ENCODE data around the gene ELFN2.

The ELFN2 gene

GRCh38 chr22:37427711-37428635 lies 694 bp upstream of the ELFN2 start:
- no peak for DNase-seq (ENCODE audit: low spot score)

DNA sequence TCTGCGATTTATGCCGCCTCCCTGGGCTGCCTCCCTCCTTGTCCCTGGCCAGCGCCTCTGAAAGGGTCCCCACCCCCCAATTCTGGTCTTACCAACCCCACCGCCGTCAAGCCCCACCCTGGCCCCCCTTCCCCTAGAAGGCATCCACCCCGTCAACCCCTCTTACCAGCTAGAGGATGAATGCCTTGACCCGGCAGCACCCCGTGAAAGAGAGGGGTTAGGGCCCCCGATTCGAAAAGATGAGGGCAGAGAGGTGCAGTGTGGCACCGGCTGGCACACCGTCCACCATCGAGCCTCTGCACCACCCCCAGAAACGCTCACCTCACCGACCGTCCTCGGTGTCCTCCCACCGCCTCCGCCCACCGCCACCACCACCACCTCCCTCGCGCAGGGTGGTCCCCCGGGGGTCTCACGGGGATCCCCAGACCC lies 559 bp downstream of the ELFN2 start:
- no peak for DNase-seq (ENCODE audit: low spot score)

DNA sequence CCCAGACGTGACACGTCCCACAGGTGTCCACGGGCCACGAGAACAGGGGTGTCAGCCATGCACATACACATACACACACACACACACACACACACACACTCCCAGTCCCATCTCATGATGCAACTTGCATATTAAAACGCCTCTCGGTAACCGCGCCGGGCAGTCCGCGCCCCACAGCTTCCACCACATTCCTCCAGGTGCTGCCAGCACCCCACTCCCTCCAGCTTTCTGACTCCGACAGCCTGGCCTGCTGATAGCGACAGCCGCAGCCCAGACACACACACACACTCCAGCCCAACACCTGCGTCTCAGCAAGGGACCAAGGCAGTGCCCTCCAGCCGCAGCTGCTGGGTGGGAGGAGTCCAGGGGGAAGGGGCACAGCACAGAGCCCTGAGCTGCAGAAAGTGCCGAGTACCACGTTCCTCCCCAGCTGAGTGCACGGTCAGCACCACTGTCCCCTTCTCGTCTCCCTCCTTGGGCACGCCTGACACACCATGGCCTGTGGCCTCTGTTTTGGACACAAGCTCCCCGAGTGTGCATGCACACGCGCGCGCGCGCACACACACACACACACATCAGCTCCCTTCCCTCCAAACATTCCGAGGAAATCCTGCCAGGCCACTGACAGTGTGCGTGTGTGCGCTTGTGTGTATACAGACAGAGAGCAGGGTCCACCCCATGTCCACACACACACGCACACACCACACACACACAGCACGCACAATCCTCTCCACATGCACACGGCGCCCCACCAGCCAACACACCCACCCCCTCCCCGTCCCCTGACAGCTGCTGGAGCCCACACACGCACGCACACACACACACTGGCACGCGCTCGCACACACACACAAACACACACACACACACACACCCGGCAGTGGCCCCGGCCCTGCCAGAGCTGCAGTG lies 1.2 kb downstream of the ELFN2 start:
- DNase-seq (ENCODE audit: low spot score) = no peak

DNA sequence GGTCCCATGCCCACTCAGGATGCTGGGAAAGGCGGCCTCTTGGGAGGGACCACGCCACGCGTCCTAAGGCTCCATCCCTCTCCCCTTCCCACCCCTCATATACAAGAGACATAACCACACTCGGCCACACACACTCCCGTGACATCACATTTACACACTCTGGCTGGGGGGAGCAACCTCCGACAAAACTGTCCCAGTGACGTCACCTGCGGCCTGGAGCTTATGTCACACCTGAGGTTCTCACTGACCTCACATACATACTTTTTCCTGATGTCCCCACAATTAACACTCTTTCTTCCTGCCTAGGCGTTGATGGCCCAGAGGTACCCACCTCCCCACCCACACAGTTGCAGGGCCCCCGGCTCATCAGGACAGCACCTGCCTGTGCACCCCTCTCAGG lies 1.9 kb downstream of the ELFN2 start:
- DNase-seq (ENCODE audit: low spot score) = no peak

- DNase-seq (ENCODE audit: low spot score) = no peak
Measured at GRCh38 chr22:37423283-37423682, 4.0 kb downstream of the ELFN2 start.

DNA sequence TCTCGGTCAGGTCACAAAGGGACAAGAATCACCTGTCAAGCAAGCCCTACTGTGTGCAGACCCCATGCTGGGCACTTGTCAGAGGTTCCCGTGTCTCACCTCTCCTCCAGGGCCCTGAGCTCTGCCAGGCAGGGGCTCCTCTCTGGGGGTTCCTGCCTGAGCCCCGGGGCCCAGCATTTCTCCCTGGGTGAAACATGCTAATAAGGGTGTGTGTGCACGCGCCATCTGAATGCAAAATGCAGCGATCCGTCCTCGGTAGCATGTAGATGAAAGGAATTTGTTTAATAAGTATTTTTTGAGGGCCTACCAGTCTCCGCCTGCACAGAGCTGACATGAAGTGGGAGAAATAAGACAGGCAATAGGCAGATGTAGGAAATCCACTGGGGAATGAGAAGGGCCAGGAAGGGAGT lies 5.8 kb downstream of the ELFN2 start:
- no peak for DNase-seq (ENCODE audit: low spot score)

- DNase-seq (ENCODE audit: low spot score) = no peak
Measured at GRCh38 chr22:37420686-37421467, 6.4 kb downstream of the ELFN2 start.

DNA sequence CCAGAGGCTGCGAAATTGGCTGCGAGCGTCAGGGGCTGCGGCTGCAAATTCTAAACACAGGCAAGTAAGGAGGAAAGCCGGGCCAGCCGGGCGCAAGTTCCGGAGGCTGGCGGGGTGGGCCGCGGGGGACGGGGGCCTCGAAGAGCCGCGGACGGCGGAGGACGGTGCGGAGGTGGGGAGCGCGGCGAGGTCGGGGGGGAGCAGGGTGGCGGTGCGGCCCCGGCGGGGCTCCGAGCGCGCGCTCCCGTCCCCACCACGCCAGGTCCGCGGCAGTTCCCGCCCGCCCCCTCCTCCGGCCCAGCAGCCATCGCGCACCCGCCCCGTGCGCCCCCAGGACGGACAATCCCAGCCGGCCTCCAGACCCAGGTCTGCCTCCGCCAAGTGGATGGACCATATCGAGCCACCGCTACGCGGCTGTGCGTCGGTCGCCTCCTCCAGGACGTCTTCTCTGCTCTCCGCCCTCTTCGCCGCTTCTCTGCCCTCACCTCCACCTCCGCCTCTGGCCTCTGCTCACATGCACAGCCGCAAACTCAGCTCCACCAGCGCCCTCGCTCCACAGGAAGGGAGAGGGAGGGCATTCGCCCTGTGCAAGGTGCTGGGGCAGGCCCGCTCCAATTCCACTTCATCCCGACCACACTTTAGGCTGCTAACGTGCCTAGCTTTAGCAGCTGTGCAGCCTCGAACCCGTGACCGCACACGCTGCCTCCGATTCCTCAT lies 7.2 kb downstream of the ELFN2 start:
- peak; percentile 20 for DNase-seq (ENCODE audit: low spot score)

DNA sequence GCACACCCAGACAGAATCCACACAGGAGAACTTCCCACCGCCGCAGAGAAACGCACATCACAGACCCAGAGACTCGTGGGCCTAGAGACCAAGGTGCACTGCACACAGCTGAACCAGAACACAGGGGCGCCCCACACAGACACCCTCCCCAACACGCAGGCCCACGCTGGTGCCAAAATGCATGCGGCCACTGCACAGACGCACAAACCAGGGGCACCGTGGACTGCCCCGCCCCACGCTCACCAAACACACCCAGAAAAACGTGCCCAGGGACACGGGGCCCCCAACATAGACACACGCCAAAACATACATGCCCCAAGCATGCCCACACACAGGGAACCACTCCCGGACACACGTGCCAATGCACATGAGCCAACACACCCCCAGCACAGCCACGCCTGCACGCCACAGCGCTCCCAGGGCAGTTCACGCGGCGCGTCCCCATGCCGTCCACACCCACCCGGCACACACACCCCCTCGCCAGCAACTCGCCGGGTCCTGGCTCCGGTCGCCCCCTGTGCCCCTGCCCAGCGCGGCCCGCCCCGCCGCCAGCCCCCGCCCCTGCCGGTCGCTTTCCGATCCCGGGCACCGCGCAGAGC lies 7.8 kb downstream of the ELFN2 start:
- DNase-seq (ENCODE audit: low spot score) = no peak

- DNase-seq (ENCODE audit: low spot score) = no peak
Measured at GRCh38 chr22:37418627-37419369, 8.5 kb downstream of the ELFN2 start.

DNA sequence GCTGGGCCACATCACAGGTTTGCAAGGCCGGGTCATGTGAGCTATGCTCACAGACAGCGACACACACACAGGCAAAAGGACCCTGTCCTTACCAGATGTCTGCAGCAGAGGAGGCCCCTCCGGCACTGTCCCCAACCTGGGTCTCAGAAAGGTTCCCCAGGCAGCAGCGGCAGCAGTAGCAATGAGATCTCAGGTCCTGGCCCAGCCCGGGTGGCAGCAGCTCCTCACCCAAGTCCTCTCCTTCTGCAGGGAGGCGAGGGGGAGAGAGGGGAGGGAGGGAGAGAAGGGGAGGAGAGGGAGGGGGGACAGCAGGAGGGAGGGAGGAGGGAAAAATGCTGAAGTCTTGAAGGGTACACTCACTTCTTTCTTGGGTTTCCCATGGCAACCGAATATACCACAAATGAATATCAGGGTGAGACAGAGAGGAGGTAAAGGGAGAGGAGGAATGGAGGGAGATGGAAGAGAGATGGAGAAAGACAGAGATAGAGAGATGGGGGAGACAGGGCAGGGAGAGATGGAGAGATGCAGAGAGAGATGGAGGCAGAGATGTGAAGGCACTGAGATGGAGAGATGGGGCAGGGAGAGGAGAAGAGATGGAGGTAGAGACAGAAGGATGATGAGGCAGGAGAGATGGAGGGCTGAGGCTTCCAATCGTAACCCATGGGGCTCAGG lies 9.5 kb downstream of the ELFN2 start:
- DNase-seq (ENCODE audit: low spot score) = no peak

GRCh38 chr22:37417264-37417663 lies 10.0 kb downstream of the ELFN2 start:
- DNase-seq (ENCODE audit: low spot score) = no peak

DNA sequence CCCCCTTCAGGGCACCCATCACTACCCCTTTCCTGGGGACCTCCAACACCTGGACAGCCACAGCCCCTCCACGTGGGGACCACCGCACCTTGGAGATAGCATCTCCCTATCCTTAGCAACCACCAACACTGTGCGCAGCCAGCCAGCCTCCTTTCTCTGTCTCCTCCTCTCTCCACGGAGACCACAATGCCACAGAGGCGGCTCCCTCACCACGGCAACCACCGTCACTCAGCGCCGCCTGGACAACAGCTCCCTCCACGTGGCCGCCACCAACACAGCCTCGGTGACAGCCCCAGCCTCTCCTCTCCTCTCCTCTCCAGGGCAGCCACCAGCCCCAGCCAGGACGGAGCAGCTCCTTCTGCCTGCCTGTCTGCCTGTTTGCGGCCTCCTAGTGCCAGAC lies 10.5 kb downstream of the ELFN2 start:
- no peak for DNase-seq (ENCODE audit: low spot score)

DNA sequence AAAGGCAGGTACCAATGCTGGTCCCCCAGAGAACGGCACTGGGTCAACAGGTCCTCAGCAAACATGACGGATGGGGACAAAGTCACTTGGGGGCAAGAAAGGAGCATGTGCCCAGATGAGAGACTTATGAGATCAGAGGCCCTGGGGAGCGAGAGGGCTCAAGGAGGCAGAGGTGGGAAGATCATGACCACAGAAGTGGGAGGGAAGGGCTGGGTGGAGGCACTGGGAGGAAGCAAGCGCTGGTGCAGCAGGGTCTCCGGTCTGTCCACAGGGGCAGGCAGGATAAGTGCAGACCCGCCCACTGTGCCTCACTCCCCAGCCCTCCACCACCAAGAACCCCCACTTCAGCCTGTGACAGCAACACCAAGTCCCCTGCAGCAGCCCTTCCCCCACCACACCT lies 10.9 kb downstream of the ELFN2 start:
- no peak for DNase-seq (ENCODE audit: low spot score)

DNA sequence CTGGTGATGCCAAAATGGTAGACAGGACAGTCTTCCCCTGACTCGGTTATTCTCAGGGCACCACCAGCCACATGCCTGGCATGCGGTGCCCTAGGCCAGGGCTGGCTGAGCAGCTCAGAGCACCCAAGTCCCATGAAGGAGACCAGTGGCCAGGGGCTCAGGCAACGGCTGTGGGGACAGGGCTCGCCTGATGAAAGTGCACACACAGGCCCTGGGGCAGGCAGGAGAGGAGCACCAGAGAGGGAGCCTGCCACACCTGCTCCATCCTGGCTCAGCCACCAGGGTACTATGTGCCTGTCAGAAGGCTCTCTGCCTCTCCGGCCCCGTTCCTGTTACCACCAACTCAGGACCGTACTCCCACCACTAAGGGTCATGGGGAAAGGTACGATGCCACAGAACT lies 12.1 kb downstream of the ELFN2 start:
- DNase-seq (ENCODE audit: low spot score) = no peak

DNA sequence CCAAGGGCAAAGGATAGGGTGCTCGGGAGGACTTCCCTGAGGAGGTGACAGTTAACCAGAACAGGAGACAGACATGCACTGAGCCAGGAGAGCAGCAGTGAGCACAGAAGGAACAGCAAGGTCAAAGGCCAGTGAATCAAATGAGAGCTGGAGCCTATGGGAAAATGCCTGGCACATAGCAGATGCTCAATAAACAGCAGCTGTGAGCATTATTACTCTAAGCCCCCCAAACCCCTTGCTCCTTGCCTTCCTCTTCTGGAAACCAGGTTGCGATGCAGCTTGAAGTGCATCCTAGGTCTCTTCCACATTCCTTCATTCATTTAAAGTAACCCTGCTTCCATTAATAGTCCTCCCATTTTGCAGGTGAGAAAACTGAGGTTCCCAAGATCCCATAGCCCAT lies 13.0 kb downstream of the ELFN2 start:
- no peak for DNase-seq (ENCODE audit: low spot score)

DNA sequence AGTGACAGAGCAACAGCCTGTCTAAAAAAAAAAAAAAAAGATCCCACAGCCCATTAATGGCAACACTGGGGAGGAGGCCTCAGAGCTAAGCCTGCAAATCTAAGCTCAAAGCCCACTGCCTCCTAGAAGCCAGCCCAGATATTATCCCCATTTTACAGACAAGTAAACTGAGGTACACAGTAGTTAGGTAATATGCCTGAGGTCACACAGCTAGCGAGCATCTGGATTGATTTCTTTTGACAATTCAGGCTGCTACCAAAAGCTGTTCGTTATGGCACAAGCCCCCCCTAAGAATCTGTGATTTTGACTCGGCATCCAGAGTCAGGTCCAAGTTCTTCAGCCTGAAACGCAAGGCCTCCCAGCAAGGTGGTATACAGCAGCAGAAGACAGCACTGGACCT lies 13.7 kb downstream of the ELFN2 start:
- DNase-seq (ENCODE audit: low spot score) = no peak

- no peak for DNase-seq (ENCODE audit: low spot score)
Measured at GRCh38 chr22:37412495-37413250, 14.6 kb downstream of the ELFN2 start.

GRCh38 chr22:37411655-37412054 lies 15.6 kb downstream of the ELFN2 start:
- DNase-seq (ENCODE audit: low spot score) = no peak

All from germinal center (tissue), 1 donor.